H9 (cell line): ENCODE measurements around the gene CYP2R1. TPM values are rescaled to one million over a fixed set of nuclear protein-coding genes. Genes with fewer than 3 reads are reported as not detected.

Experiments used
- DNase-seq: peaks from one replicate; pipeline ENCODE4 v3.0.0-alpha.2; 2017
- H2AFZ ChIP-seq: one replicate; pipeline ENCODE4 v1.6.1; 2013; ENCODE audit warnings: mild to moderate bottlenecking, low read length, control low read depth, moderate library complexity
- H2AK5ac ChIP-seq: 2 replicates; pipeline ENCODE4 v1.6.1; 2013; ENCODE audit warnings: low read length, control low read depth, mixed read lengths; ENCODE audit not compliant: insufficient read length
- H2BK120ac ChIP-seq: one replicate; pipeline ENCODE4 v1.6.1; 2013; ENCODE audit warnings: low read depth, mild to moderate bottlenecking, low read length, control low read depth, inconsistent platforms; ENCODE audit not compliant: poor library complexity, severe bottlenecking
- H2BK12ac ChIP-seq: 2 replicates; pipeline ENCODE4 v1.6.1; 2013; ENCODE audit warnings: low read length, control low read depth, mixed read lengths, low read depth; ENCODE audit not compliant: insufficient read length
- H2BK15ac ChIP-seq: 2 replicates; pipeline ENCODE4 v1.6.1; 2013; ENCODE audit warnings: low read depth, low read length, control low read depth
- H2BK20ac ChIP-seq: one replicate; pipeline ENCODE4 v1.6.1; 2013; ENCODE audit warnings: low read depth, mild to moderate bottlenecking, low read length, control low read depth, inconsistent platforms; ENCODE audit not compliant: poor library complexity, severe bottlenecking
- H2BK5ac ChIP-seq: 2 replicates; pipeline ENCODE4 v1.6.1; 2013; ENCODE audit warnings: low read length, control low read depth, mixed read lengths; ENCODE audit not compliant: insufficient read length
- H3K14ac ChIP-seq: 2 replicates; pipeline ENCODE4 v1.6.1; 2013; ENCODE audit warnings: low read length, control low read depth; ENCODE audit not compliant: insufficient read depth
- H3K18ac ChIP-seq: 2 replicates; pipeline ENCODE4 v1.6.1; 2013; ENCODE audit warnings: low read depth, mild to moderate bottlenecking, mixed read lengths, low read length, control low read depth; ENCODE audit not compliant: insufficient read length
- H3K23ac ChIP-seq: 2 replicates; pipeline ENCODE4 v1.6.1; 2013; ENCODE audit warnings: low read length, control low read depth, mixed read lengths, low read depth; ENCODE audit not compliant: insufficient read length
- H3K23me2 ChIP-seq: 2 replicates; pipeline ENCODE4 v1.6.1; 2013; ENCODE audit warnings: low read depth, mild to moderate bottlenecking, mixed read lengths, low read length, control low read depth; ENCODE audit not compliant: insufficient read length, poor library complexity, severe bottlenecking
- H3K27ac ChIP-seq: 2 replicates; pipeline ENCODE4 v1.5.1; 2013; ENCODE audit warnings: low read length, control low read depth, mixed read lengths, low read depth; ENCODE audit not compliant: insufficient read length
- H3K27me3 ChIP-seq: 2 replicates; pipeline ENCODE4 v1.6.1; 2013; ENCODE audit warnings: low read length, control low read depth, inconsistent platforms; ENCODE audit not compliant: insufficient read depth
- H3K4ac ChIP-seq: 2 replicates; pipeline ENCODE4 v1.6.1; 2013; ENCODE audit warnings: low read depth, mild to moderate bottlenecking, control low read depth, inconsistent platforms, low read length, moderate library complexity
- H3K4me1 ChIP-seq: 2 replicates; pipeline ENCODE4 v1.6.1; 2013; ENCODE audit warnings: low read length, control low read depth, inconsistent platforms; ENCODE audit not compliant: insufficient read depth
- H3K4me2 ChIP-seq: 2 replicates; pipeline ENCODE4 v1.6.1; 2013; ENCODE audit warnings: low read length, control low read depth, mixed read lengths; ENCODE audit not compliant: insufficient read length, insufficient read depth
- H3K56ac ChIP-seq: 2 replicates; pipeline ENCODE4 v1.6.1; 2013; ENCODE audit warnings: low read depth, mild to moderate bottlenecking, mixed read lengths, low read length, control low read depth; ENCODE audit not compliant: insufficient read length
- H3K79me1 ChIP-seq: 2 replicates; pipeline ENCODE4 v1.6.1; 2013; ENCODE audit warnings: low read depth, mild to moderate bottlenecking, moderate library complexity, low read length, control low read depth, inconsistent platforms; ENCODE audit not compliant: insufficient read depth, poor library complexity, severe bottlenecking
- H3K79me2 ChIP-seq: 2 replicates; pipeline ENCODE4 v1.6.1; 2013; ENCODE audit warnings: low read length, control low read depth, inconsistent platforms; ENCODE audit not compliant: insufficient read depth
- H3K9ac ChIP-seq: 2 replicates; pipeline ENCODE4 v1.6.1; 2013; ENCODE audit warnings: low read length, control low read depth, mixed read lengths; ENCODE audit not compliant: insufficient read length; ENCODE audit errors: extremely low read depth
- H3K9me3 ChIP-seq: one replicate; pipeline ENCODE4 v1.6.1; 2013; ENCODE audit warnings: low read depth, low read length, inconsistent platforms; ENCODE audit not compliant: control insufficient read depth
- H3T11ph ChIP-seq: one replicate; pipeline ENCODE4 v1.6.1; 2013; ENCODE audit warnings: mild to moderate bottlenecking, low read length, control low read depth, inconsistent platforms
- H4K20me1 ChIP-seq: one replicate; pipeline ENCODE4 v1.6.1; 2013; ENCODE audit not compliant: control insufficient read depth, insufficient read length, insufficient read depth
- H4K5ac ChIP-seq: 2 replicates; pipeline ENCODE4 v1.6.1; 2013; ENCODE audit warnings: low read depth, mild to moderate bottlenecking, mixed read lengths, low read length, control low read depth; ENCODE audit not compliant: insufficient read length
- H4K8ac ChIP-seq: replicated peaks from 2 replicates; pipeline ENCODE4 v1.6.1; 2013; ENCODE audit warnings: low read length, control low read depth, mixed read lengths, low read depth; ENCODE audit not compliant: insufficient read length
- H4K91ac ChIP-seq: 2 replicates; pipeline ENCODE4 v1.6.1; 2013; ENCODE audit warnings: low read depth, mild to moderate bottlenecking, moderate library complexity, mixed read lengths, low read length, control low read depth; ENCODE audit not compliant: insufficient read length
- H3K27ac Mint-ChIP-seq, 3 experiments: 2 replicates in 2 of 3; 3 replicates in 1 of 3; pipeline ENCODE4 v1.8.0; 2020 to 2021; ENCODE audit warnings: mixed read lengths in 3 of 3, mild to moderate bottlenecking in 1 of 3, moderate library complexity in 1 of 3
- H3K27me3 Mint-ChIP-seq: 2 replicates; pipeline ENCODE4 v1.8.0; 2021; ENCODE audit warnings: low read depth, mild to moderate bottlenecking, moderate library complexity, mixed read lengths
- H3K36me3 Mint-ChIP-seq, 3 experiments: 2 replicates in 2 of 3; 3 replicates in 1 of 3; pipeline ENCODE4 v1.8.0; 2020 to 2021; ENCODE audit warnings: low read depth in 3 of 3, mixed read lengths in 3 of 3; ENCODE audit not compliant: insufficient read depth in 1 of 3
- H3K4me1 Mint-ChIP-seq, 2 experiments: 2 replicates each; pipeline ENCODE4 v1.8.0; 2020; ENCODE audit warnings: mixed read lengths in 2 of 2
- H3K4me3 Mint-ChIP-seq, 2 experiments: 2 replicates in 1 of 2; 3 replicates in 1 of 2; pipeline ENCODE4 v1.8.0; 2020 to 2021; ENCODE audit warnings: mild to moderate bottlenecking in 2 of 2, mixed read lengths in 2 of 2, moderate library complexity in 1 of 2
- H3K9me3 Mint-ChIP-seq, 2 experiments: 2 replicates in 1 of 2; 3 replicates in 1 of 2; pipeline ENCODE4 v1.8.0; 2020; ENCODE audit warnings: mild to moderate bottlenecking in 2 of 2, mixed read lengths in 2 of 2, moderate library complexity in 1 of 2
- CTCF ChIP-seq: fragments of 200-600 bp; sonication (generic); conservative IDR thresholded peaks from 3 replicates; pipeline ENCODE4 v1.8.0; 2021; ENCODE audit warnings: antibody characterized with exemption, mild to moderate bottlenecking
- WGBS: extraction: QIAGEN DNeasy Blood & Tissue Kit; methylation state at CpG from one replicate; pipeline ENCODE4 v1.1.7; 2013; ENCODE audit warnings: missing lambda C conversion rate, low lambda C conversion rate, mixed read lengths; ENCODE audit not compliant: insufficient read length; ENCODE audit errors: extremely low coverage; 5-methylcytosine and 5-hydroxymethylcytosine counted together
- total RNA-seq: library from RNA; stranded (reverse); gene quantifications from 2 replicates; pipeline ENCODE4 v1.2.1, GENCODE V29; 2021

CYP2R1 gene
- total RNA-seq, 1 experiment from 2014 or later, result 10.3 TPM

DNA sequence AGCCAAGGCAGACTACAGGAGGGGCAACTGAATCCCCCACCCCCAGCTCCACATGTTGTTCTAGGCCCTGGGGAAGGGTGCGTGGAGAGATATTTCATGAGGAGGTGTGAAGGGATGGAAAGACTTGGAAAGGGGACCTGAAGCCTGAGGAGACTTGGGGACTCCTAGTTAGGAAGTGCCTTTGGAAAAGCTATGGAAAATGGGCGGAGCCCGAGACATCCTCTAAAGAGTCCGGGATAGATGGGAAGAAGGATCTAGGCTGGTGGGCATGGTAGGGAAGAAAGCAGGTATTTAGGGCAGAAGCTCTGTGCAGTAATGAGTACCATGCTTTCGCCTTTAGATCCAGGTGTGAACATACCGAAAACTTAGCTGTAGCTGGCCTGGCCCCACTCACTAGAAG is 15.0 kb upstream of the CYP2R1 start:
- no peak overlapping the region for H2BK5ac ChIP-seq
- H2AK5ac ChIP-seq, result no peak overlapping the region
- Mint-ChIP-seq H3K9me3 (no peaks in the 10 kb centered on the region), H3K36me3 (no peaks in the 10 kb centered on the region; a peak in 1 of 7 replicates), H3K27ac (no peak overlapping the region), H3K27me3 (peaks cover 3% of the 10 kb centered on the region; the same call in 1 of the 2 replicates), H3K4me1 (peaks cover 8 to 17% of the 10 kb centered on the region in 2 experiments), H3K4me3 (no peak overlapping the region)
- no peak overlapping the region for H3K18ac ChIP-seq
- H4K5ac ChIP-seq, result no peak overlapping the region
- no peak for TF ChIP-seq CTCF
- H3K4me1 ChIP-seq, result no peaks in the 10 kb centered on the region
- H3K4ac ChIP-seq, result no peak overlapping the region
- H3K79me2 ChIP-seq, result no peaks in the 10 kb centered on the region
- H4K91ac ChIP-seq, result no peak overlapping the region
- no peak overlapping the region for H3K14ac ChIP-seq
- H2BK15ac ChIP-seq, result no peak overlapping the region
- H3K9me3 ChIP-seq, result no peaks in the 10 kb centered on the region
- no peak overlapping the region for H3K23ac ChIP-seq
- no peak overlapping the region for H4K8ac ChIP-seq
- WGBS, result no CpG with 5 or more reads among the region's 6 CpGs
- H2AFZ ChIP-seq, result no peak overlapping the region
- peak; percentile 27 for DNase-seq
- no peak overlapping the region for H2BK120ac ChIP-seq
- H2BK12ac ChIP-seq, result no peak overlapping the region
- H3K79me1 ChIP-seq, result no peaks in the 10 kb centered on the region
- H4K20me1 ChIP-seq, result no peaks in the 10 kb centered on the region
- no peak overlapping the region for H3T11ph ChIP-seq
- no peak overlapping the region for H3K56ac ChIP-seq
- no peak overlapping the region for H3K4me2 ChIP-seq
- no peak overlapping the region for H2BK20ac ChIP-seq
- H3K27me3 ChIP-seq, result no peaks in the 10 kb centered on the region; the same call in 1 of the 2 replicates
- H3K9ac ChIP-seq, result no peak overlapping the region
- H3K23me2 ChIP-seq, result peaks cover 3% of the 10 kb centered on the region
- no peak overlapping the region for H3K27ac ChIP-seq
